Vagina (tissue), 2 donors: ENCODE results near the gene ATP6V0A1. TPM values are rescaled to one million over a fixed set of nuclear protein-coding genes. Genes with fewer than 3 reads are reported as not detected.

Experiments used
- DNase-seq, 2 donors: peaks; one replicate each; pipeline ENCODE4 v3.0.0-alpha.2; 2017; ENCODE audit errors: extremely low spot score in 2 of 2
- H3K27ac ChIP-seq: fragments of 200-600 bp; sonication (generic); one replicate; pipeline ENCODE4 v1.5.1; 2019
- H3K27me3 ChIP-seq: fragments of 200-600 bp; sonication (generic); one replicate; pipeline ENCODE4 v1.5.1; 2019
- H3K36me3 ChIP-seq, 2 donors: fragments of 200-600 bp; sonication (generic); one replicate each; pipeline ENCODE4 v1.5.1; 2017 to 2019
- H3K4me1 ChIP-seq: fragments of 200-600 bp; sonication (generic); one replicate; pipeline ENCODE4 v1.5.1; 2019
- H3K4me3 ChIP-seq, 2 donors: fragments of 200-600 bp; sonication (generic); 1 replicate in 1 of 2; 2 replicates in 1 of 2; pipeline ENCODE4 v1.5.1; 2016 to 2019
- H3K9me3 ChIP-seq: fragments of 200-600 bp; sonication (generic); one replicate; pipeline ENCODE4 v1.5.1; 2019
- POLR2A ChIP-seq, 2 donors: fragments of 450-650 bp; IDR thresholded peaks; one replicate each; pipeline ENCODE4 v1.6.1; 2017; ENCODE audit warnings: antibody characterized with exemption in 2 of 2, mild to moderate bottlenecking in 2 of 2, moderate library complexity in 2 of 2
- POLR2AphosphoS5 ChIP-seq, 2 donors: sonication (generic); formaldehyde crosslinking; IDR thresholded peaks; one replicate each; pipeline ENCODE4 v1.9.0; 2017; ENCODE audit warnings: antibody characterized with exemption in 2 of 2, mild to moderate bottlenecking in 2 of 2, low read depth in 1 of 2; ENCODE audit not compliant: insufficient read depth in 1 of 2
- intact Hi-C: fragments of 100-400 bp; cut with DNase I; formaldehyde crosslinking; loops from one replicate; pipeline ENCODE4 v1.15.1; 2023
- total RNA-seq: library from RNA; depleted of rRNA; stranded (reverse); fragments of >200 nt; gene quantifications from one replicate; pipeline ENCODE4 v1.2.3, GENCODE V29; 2016
- TF ChIP-seq, protein P1 (sequence below), 3 experiments: fragments of 450-650 bp in 2 of 3; fragments of 200-600 bp in 1 of 3; sonication (generic) in 1 of 3; IDR thresholded peaks; one replicate each; pipeline ENCODE4 v1.5.1; 2017 to 2019; ENCODE audit warnings: antibody characterized with exemption in 3 of 3, mild to moderate bottlenecking in 2 of 3, moderate library complexity in 2 of 3

Gene ATP6V0A1
- total RNA-seq, 1 donor from 2014 or later: 72.4 TPM

DNA sequence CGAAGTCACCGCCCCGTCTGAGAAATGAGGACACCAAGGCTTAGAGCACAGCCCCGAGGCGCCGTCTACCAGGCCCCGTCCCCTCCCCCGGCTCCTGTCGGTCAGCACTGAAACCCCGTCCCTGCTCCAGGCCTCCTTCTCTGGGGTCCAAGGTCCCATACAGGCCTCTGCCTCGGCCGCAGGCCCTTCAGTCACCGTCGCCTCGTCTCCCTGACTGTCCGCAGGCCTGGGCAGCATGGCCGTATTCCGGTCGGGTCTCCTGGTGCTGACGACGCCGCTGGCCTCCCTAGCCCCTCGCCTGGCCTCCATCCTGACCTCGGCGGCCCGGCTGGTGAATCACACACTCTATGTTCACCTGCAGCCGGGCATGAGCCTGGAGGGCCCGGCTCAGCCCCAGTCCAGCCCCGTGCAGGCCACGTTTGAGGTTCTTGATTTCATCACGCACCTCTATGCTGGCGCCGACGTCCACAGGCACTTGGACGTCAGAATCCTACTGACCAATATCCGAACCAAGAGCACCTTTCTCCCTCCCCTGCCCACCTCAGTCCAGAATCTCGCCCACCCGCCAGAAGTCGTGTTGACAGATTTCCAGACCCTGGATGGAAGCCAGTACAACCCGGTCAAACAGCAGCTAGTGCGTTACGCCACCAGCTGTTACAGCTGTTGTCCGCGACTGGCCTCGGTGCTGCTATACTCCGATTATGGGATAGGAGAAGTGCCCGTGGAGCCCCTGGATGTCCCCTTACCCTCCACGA is 103.9 kb downstream of the ATP6V0A1 start:
- Histone ChIP-seq H3K4me1 (peaks cover 44% of the 10 kb centered on the region), H3K27ac (peak overlapping the region; percentile 84), H3K4me3 (peak overlapping the region; percentile 84 to 85), H3K36me3 (peaks cover 0 to 22% of the 10 kb centered on the region in 2 donors), H3K9me3 (no peaks in the 10 kb centered on the region), H3K27me3 (no peaks in the 10 kb centered on the region)
- TF ChIP-seq, protein P1, sequence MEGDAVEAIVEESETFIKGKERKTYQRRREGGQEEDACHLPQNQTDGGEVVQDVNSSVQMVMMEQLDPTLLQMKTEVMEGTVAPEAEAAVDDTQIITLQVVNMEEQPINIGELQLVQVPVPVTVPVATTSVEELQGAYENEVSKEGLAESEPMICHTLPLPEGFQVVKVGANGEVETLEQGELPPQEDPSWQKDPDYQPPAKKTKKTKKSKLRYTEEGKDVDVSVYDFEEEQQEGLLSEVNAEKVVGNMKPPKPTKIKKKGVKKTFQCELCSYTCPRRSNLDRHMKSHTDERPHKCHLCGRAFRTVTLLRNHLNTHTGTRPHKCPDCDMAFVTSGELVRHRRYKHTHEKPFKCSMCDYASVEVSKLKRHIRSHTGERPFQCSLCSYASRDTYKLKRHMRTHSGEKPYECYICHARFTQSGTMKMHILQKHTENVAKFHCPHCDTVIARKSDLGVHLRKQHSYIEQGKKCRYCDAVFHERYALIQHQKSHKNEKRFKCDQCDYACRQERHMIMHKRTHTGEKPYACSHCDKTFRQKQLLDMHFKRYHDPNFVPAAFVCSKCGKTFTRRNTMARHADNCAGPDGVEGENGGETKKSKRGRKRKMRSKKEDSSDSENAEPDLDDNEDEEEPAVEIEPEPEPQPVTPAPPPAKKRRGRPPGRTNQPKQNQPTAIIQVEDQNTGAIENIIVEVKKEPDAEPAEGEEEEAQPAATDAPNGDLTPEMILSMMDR (IDR thresholded peaks at IDR 0.05): no peak
- TF ChIP-seq POLR2A (IDR thresholded peaks at IDR 0.05) (no peak), POLR2AphosphoS5 (IDR thresholded peaks at IDR 0.05; ENCODE audit: insufficient read depth in 1 of 2, low read depth in 1 of 2) (no peak)
- intact Hi-C loops: no loop called here
- no peak for DNase-seq

GRCh38 chr17:42563143-42563509 is 104.4 kb downstream of the ATP6V0A1 start:
- Histone ChIP-seq H3K36me3 (peaks cover 0 to 22% of the 10 kb centered on the region in 2 donors), H3K9me3 (no peaks in the 10 kb centered on the region), H3K4me1 (peaks cover 49% of the 10 kb centered on the region), H3K27ac (peak overlapping the region; percentile 84), H3K4me3 (peak overlapping the region; percentile 84 to 85), H3K27me3 (no peaks in the 10 kb centered on the region)
- intact Hi-C loops: no loop called here
- DNase-seq: no peak
- no peak for TF ChIP-seq POLR2A (IDR thresholded peaks at IDR 0.05)
- TF ChIP-seq, protein P1 (IDR thresholded peaks at IDR 0.05): no peak
- TF ChIP-seq POLR2AphosphoS5 (IDR thresholded peaks at IDR 0.05; ENCODE audit: insufficient read depth in 1 of 2, low read depth in 1 of 2): no peak

GRCh38 chr17:42563543-42563942 is 104.9 kb downstream of the ATP6V0A1 start:
- no peak for TF ChIP-seq POLR2AphosphoS5 (IDR thresholded peaks at IDR 0.05; ENCODE audit: insufficient read depth in 1 of 2, low read depth in 1 of 2)
- no peak for TF ChIP-seq POLR2A (IDR thresholded peaks at IDR 0.05)
- TF ChIP-seq, protein P1 (IDR thresholded peaks at IDR 0.05): no peak
- intact Hi-C loops: no loop called here
- peak overlapping the region; percentile 8 for H3K27ac ChIP-seq
- peak overlapping the region in 1 of 2 donors; percentile 85 for H3K4me3 ChIP-seq
- no peaks in the 10 kb centered on the region for H3K27me3 ChIP-seq
- peaks cover 54% of the 10 kb centered on the region for H3K4me1 ChIP-seq
- no peak for DNase-seq
- peaks cover 0 to 26% of the 10 kb centered on the region in 2 donors for H3K36me3 ChIP-seq
- no peaks in the 10 kb centered on the region for H3K9me3 ChIP-seq

DNA sequence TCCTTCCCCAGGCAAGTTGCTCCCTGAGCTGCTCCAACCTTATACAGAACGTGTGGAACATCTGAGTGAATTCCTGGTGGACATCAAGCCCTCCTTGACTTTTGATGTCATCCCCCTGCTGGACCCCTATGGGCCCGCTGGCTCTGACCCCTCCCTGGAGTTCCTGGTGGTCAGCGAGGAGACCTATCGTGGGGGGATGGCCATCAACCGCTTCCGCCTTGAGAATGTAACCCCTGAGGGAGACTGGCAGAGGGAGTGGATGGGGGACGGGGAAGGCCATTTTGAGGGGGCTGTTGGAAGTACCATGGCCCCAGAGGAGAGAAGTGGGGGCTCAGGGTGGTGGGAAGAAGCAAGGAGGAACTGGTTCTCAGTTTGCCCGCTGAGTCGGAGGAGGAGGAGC is 105.3 kb downstream of the ATP6V0A1 start:
- intact Hi-C loops: no loop called here

More for the DNA sequence above, 105.3 kb downstream of the ATP6V0A1 start:
- DNase-seq: no peak
- Histone ChIP-seq H3K9me3 (no peaks in the 10 kb centered on the region), H3K27ac (peak overlapping the region; percentile 8), H3K36me3 (peaks cover 0 to 30% of the 10 kb centered on the region in 2 donors), H3K4me3 (no peak overlapping the region), H3K27me3 (no peaks in the 10 kb centered on the region), H3K4me1 (peaks cover 56% of the 10 kb centered on the region)
- TF ChIP-seq POLR2AphosphoS5 (IDR thresholded peaks at IDR 0.05; ENCODE audit: insufficient read depth in 1 of 2, low read depth in 1 of 2) (no peak), POLR2A (IDR thresholded peaks at IDR 0.05) (no peak)
- TF ChIP-seq, protein P1 (IDR thresholded peaks at IDR 0.05): no peak
